NCI-H146 (cell line): ENCODE results near the gene ZNF557.
A peak's percentile ranks its signal among the peaks of the same experiment; 100 is the strongest.
"Not testable (repeated sequence)": the region's sequence is repeated elsewhere in the genome, so short reads cannot be mapped to it uniquely, and the experiment has no call there.

Source experiments
- DNase-seq: peaks from one replicate; lab custom pipeline; 2025; lab: John Stamatoyannopoulos, UW

ZNF557 gene

DNA sequence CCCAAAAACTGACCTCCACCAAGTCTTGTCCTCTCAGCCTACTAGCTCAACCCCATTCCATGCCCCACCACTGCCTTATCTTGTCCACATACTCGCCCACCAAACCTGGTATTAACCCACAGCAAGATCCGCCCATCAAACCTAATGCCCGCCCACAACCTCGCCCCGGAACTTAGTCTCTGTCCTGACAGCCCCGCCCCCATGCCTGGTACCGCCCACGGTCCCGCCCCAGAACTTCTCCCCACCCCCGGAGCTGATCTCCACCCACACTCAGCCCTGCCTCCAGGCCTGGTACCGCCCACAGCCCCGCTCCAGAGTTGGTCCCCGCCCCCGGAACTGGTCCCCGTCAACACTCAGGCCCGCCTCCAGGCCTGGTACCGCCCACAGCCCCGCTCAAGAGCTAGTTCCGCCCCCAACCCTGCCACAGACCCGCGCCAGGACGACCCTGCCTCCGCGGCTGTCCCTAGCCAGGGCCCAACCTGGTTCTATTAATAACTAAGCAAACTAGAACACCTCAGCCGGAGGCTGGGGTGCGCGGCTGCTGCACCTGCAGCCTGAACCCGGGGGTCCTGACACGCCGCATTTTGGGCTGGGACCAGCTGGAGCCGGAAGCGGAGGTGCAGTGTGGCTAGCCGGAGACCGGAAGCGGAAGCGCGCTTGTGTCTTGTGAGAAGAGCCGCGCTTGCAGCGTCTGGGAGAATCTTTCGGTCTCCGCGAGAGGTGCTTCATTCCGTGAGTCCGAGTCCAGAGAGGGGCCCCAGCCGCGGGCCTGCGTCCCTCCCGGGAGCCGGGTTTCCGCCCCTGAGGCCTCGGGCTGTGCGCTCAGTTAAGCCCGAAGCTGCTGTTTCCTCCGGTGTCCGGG lies at the start of gene ZNF557:
ZNF557 (plus strand) TSS at position 662 of the 862 bp plus-strand sequence. CDS start 5,372 bp downstream, outside the sequence.
- peak; percentile 92 for DNase-seq

DNA sequence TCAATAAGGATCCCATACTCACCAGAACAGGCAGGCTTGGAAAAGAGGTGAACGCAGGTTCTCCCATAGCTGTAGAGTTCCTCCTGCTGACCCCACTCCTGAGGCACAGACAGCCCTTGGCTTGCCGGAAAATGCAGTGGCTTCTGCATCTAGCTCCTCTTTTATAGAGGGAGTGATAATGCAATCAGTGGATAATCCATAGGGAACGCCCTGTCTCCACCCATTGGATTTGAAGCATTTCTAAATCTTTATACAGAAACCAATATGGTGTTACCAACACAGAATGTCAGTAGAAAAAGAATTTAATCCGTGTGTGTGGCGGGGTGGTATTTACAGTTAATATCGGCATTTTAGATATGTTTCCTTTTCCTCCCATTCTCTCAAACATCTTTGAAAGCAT lies 48.2 kb upstream of the ZNF557 start, which contains the start of gene MBD3L2B:
MBD3L2B (minus strand) TSS at position 101 of the 400 bp plus-strand sequence; CDS start at position 67, 34 bp downstream.
- DNase-seq = not testable (repeated sequence)

DNA sequence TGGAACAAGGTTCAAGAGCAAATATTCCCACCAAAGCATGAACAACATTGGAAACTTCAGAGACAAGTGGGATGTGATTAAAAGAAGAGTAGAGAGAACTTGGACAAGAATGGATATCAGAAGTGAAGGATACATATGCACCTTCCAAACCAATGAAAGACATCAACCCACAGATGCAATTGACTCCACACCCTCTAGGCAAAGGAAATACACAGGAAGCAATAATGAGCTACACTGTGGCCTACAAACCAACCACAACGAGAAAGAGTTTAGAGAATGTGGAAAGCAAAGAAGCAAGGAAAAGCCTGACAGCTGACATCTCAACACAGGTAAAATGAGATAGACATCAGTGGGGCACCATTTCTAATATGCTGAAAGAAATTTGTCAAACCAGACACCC lies 40.7 kb upstream of the ZNF557 start:
- DNase-seq = not testable (repeated sequence)

DNA sequence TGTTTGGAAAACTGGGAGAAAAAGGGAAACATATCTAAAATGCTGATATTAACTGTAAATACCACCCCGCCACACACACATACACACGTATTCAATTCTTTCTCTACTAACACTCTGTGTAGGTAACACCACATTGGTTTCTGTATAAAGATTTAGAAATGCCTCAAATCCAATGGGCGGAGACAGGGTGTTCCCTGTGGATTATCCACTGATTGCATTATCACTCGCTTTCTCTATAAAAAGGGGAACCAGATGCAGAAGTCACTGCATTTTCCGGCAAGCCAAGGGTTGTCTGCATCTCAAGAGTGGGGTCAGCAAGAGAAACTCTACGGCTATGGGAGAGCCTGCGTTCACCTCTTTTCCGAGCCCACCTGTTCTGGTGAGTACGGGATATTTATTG lies 39.2 kb upstream of the ZNF557 start, which contains the start of gene MBD3L5:
MBD3L5 (plus strand) TSS at position 301 of the 400 bp plus-strand sequence; CDS start at position 335, 34 bp downstream.
- not testable (repeated sequence) for DNase-seq

DNA sequence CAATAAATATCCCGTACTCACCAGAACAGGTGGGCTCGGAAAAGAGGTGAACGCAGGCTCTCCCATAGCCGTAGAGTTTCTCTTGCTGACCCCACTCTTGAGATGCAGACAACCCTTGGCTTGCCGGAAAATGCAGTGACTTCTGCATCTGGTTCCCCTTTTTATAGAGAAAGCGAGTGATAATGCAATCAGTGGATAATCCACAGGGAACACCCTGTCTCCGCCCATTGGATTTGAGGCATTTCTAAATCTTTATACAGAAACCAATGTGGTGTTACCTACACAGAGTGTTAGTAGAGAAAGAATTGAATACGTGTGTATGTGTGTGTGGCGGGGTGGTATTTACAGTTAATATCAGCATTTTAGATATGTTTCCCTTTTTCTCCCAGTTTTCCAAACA lies 29.4 kb upstream of the ZNF557 start, which contains the start of gene MBD3L4:
MBD3L4 (minus strand) TSS at position 101 of the 400 bp plus-strand sequence; CDS start at position 66, 35 bp downstream.
- DNase-seq = not testable (repeated sequence)

DNA sequence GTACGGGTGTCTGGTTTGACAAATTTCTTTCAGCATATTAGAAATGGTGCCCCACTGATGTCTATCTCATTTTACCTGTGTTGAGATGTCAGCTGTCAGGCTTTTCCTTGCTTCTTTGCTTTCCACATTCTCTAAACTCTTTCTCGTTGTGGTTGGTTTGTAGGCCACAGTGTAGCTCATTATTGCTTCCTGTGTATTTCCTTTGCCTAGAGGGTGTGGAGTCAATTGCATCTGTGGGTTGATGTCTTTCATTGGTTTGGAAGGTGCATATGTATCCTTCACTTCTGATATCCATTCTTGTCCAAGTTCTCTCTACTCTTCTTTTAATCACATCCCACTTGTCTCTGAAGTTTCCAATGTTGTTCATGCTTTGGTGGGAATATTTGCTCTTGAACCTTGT lies 27.9 kb upstream of the ZNF557 start:
- DNase-seq = not testable (repeated sequence)

DNA sequence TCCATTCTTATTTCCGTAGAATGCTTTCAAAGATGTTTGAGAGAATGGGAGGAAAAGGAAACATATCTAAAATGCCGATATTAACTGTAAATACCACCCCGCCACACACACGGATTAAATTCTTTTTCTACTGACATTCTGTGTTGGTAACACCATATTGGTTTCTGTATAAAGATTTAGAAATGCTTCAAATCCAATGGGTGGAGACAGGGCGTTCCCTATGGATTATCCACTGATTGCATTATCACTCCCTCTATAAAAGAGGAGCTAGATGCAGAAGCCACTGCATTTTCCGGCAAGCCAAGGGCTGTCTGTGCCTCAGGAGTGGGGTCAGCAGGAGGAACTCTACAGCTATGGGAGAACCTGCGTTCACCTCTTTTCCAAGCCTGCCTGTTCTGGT lies 20.5 kb upstream of the ZNF557 start, which contains the start of gene MBD3L2:
MBD3L2 (plus strand) TSS at position 301 of the 400 bp plus-strand sequence; CDS start at position 354, 53 bp downstream.
- not testable (repeated sequence) for DNase-seq

DNA sequence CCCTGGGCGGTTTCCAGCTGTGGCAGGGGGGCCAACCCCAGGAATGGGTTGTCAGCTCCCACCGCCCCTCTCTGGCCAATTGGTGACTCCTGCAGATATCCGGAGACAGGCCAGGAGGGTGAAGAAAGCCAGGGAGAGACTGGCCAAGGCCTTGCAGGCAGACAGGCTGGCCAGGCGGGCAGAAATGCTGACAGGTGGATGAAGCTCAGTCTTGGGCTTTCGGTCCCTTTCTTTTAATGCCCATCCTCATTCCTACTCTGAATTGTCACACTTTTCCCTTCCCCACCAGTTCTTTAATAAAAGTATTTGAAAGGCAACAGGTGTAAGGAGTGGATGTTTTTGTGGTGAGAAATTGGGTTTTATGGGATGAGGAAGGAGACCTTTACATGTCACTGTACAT lies 18.1 kb upstream of the ZNF557 start:
- DNase-seq = not testable (repeated sequence)

DNA sequence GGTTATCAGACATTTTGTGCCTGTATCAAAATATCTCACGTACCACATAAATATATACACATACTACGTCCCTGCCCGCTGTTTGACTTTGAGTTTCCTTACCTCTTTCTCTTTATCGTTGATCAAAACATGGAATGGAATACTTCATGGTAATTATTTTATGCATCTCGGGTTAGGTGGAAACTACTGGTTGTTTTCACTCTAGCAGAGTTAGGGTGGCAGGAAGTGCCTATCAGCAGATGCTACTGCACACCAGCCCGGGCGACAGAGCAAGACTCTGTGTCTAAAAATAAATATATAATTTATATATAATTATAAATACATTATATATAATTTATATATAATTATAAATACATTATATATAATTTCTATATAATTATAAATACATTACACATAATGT lies 16.6 kb upstream of the ZNF557 start:
- not testable (repeated sequence) for DNase-seq

DNA sequence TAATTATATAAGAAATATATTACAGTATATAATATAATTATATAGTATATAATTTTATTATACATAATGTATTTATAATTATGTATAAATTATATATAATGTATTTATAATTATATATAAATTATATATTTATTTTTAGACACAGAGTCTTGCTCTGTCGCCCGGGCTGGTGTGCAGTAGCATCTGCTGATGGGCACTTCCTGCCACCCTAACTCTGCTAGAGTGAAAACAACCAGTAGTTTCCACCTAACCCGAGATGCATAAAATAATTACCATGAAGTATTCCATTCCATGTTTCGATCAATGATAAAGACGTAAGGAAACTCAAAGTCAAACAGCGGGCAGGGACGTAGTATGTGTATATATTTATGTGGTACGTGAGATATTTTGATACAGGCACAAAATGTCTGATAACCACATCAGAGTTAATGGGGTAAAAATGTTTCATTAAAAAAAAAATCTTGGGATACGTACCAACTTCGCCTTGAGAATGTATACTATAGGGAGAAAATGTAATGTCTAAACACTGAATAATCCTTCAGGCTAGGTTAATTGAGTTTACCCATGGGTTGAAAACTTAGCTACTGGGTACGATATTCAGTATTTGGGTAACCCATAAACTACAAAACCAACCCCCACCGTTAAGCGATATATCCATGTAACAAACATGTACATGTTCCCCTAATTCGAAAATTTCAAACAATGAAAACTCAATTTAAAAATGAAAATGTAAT lies 14.7 kb upstream of the ZNF557 start:
- not testable (repeated sequence) for DNase-seq

DNA sequence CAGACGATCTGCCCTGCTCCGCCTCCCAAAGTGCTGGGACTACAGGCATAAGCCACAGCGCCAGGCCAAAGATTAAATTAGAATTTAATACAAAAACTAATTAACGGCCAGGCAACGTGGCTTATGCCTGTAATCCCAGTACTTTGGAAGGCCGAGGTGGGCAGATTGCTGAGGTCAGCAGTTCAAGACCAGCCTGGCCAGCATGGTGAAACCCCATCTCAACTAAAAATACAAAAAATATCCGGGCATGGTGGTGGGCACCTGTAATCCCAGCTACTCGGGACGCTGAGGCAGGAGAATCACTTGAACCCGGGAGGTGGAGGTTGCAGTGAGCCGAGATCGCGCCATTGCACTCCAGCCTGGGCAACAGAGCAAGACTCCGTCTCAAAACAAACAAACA lies 13.8 kb upstream of the ZNF557 start:
- DNase-seq = not testable (repeated sequence)

DNA sequence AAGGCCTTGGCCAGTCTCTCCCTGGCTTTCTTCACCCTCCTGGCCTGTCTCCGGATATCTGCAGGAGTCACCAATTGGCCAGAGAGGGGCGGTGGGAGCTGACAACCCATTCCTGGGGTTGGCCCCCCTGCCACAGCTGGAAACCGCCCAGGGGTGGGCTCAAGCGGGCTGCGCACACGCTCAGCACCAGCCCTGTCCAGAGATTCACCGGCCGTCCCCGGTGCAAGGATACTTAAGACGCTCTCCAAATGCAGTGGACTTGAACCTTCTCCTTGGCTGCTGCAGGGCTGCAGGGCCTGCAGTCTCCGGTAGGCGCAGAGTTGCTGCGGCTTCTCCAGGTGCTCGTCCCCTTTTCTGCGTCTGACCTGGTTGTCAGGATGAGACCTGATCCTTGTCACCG lies 13.1 kb upstream of the ZNF557 start:
- DNase-seq = not testable (repeated sequence)

DNA sequence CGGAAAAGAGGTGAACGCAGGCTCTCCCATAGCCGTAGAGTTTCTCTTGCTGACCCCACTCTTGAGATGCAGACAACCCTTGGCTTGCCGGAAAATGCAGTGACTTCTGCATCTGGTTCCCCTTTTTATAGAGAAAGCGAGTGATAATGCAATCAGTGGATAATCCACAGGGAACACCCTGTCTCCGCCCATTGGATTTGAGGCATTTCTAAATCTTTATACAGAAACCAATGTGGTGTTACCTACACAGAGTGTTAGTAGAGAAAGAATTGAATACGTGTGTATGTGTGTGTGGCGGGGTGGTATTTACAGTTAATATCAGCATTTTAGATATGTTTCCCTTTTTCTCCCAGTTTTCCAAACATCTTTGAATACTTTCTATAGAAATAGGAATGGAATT lies 10.9 kb upstream of the ZNF557 start, which contains the start of gene MBD3L3:
MBD3L3 (minus strand) TSS at position 101 of the 400 bp plus-strand sequence; CDS start at position 30, 71 bp downstream.
- not testable (repeated sequence) for DNase-seq

DNA sequence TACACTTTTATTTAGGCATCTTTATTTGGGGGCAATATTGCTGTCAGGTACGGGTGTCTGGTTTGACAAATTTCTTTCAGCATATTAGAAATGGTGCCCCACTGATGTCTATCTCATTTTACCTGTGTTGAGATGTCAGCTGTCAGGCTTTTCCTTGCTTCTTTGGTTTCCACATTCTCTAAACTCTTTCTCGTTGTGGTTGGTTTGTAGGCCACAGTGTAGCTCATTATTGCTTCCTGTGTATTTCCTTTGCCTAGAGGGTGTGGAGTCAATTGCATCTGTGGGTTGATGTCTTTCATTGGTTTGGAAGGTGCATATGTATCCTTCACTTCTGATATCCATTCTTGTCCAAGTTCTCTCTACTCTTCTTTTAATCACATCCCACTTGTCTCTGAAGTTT lies 9.5 kb upstream of the ZNF557 start:
- not testable (repeated sequence) for DNase-seq

DNA sequence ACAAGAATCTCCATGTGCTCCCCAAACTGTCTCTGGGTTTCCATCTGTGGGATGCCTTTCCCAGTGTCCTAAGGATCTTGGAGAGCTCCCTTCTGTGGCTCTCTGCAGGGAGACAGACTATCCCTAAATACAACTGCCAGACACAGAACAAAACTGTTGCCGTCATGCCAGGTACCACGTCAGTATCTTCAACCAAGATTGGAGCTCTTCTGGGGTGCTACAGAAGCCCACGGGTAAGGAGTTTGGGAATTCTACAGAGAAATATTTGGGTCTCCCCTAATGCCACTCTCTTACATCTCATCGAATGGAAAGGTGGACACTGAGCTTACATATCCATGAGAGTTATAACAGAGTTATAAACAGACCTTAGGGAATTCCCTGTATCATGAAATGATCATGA lies 6.2 kb upstream of the ZNF557 start:
- DNase-seq = no peak

DNA sequence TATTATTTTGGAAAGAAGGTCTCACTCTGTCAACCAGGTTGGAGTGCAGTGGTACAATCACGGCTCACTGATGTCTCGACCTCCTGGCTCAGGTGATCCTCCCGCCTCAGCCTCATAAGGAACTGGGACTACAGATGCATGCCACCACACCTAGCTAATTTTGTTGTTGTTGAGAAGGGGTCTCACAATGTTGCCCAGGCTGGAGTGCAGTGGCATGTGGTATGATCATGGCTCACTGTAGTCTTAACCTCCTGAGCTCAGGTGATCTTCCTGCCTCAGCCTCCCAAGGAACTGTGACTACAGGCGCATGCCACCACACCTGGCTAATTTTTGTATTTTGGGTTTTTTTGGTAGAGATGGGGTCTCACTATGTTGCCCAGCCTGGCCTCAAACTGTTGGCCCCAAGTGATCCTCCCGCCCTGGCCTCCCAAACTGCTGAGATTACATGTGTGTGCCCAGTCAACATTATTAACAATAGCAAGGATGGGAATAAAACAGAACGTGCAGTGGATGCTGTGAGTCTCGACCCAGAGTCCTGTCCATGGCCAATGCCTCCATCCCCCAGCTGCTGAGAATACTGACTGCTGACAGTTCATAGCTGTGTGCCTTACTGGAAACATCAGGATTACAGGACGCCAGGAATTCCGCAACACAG lies 5.6 kb upstream of the ZNF557 start:
- DNase-seq = no peak

DNA sequence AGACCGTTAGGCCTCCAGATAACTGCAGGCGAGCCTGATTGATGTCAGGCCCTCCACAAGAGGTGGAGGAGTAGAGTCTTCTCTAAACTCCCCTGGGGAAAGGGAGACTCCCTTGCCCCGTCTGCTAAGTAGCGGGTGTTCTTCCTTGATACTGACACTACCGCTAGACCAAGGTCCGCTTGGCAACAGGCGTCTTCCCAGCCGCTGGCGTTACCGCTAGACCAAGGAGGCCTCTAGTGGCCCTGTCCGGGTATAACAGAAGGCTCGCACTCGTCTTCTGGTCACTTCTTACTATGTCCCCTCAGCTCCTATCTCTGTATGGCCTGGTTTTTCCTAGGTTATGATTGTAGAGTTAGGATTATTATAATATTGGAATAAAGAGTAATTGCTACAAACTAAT lies 2.4 kb upstream of the ZNF557 start:
- DNase-seq = not testable (repeated sequence)

DNA sequence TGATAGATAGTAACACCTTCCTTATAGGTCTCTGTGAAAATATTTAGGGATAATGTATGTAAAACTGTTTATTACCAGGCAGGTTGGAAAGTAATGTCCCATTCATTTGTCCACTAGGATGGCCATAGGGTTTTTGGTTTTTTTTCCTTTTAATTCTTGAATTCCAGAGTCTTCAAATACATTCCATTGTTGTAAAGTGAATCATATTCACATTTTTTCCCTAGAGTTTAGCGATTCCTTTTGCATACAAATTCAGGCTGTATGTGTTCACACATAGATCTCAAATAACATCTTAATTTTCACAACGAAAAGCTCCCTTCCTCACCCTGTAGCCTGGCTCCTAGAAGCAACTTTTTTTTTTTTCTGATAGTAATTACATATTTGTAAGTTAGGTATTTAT lies 1.8 kb upstream of the ZNF557 start:
- DNase-seq = no peak

DNA sequence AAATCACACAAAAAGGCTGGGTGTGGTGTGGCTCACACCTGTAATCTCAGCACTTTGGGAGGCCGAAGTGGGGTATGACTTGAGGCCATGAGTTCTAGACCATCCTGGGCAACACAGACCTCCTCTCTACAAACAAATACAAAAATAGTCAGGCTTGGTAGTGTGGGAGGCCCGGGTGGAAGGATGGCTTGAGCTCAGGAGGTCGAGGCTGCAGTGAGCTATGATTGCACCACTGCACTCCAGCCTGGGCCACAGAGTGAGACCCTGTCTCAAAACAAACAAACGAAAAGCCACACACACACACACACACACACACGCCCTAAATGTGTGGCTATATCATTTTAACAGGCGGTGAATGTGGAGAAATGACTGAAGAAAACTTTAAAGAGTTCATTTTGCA lies 904 bp upstream of the ZNF557 start:
- no peak for DNase-seq

DNA sequence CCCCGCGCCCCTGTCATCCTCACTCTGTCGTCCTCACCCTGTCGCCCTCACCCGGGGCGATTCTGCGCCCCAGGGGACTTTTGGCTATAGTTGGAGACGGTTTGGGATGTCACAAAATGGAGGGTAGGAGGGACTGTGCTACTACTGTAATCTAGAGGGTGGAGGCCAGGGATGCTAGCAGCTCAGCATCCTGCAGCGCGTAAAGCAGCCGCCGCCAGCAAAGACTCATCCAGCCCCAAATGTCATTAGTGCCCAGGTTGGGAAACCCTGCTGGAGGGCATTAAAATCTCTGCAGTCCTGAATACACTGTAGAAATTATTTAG lies 362 bp downstream of the ZNF557 start:
- peak; percentile 11 for DNase-seq

DNA sequence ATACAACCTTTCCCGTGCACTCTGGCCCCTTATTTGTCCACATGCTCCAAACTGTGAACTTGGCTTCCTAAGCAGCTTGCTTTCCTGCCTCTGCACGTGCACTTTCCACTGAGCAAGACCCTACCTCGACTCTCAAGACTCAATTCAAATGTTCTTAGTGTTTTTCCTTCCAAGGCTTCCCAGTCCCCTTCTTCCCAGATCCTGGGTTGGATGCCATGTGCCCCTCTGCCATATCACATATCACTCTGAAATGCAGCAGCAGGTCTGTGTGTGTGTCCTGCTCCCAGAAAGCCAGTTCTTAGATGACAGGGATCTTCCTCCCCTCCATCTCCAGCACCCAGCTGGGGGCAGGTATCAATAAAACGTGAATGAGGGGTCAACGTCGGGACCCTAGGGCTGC lies 3.0 kb downstream of the ZNF557 start:
- DNase-seq = no peak
